ENCODE data around the gene IL1RL2.

The IL1RL2 gene
- 0 reads per million in 3 donors for total RNA-seq

DNA sequence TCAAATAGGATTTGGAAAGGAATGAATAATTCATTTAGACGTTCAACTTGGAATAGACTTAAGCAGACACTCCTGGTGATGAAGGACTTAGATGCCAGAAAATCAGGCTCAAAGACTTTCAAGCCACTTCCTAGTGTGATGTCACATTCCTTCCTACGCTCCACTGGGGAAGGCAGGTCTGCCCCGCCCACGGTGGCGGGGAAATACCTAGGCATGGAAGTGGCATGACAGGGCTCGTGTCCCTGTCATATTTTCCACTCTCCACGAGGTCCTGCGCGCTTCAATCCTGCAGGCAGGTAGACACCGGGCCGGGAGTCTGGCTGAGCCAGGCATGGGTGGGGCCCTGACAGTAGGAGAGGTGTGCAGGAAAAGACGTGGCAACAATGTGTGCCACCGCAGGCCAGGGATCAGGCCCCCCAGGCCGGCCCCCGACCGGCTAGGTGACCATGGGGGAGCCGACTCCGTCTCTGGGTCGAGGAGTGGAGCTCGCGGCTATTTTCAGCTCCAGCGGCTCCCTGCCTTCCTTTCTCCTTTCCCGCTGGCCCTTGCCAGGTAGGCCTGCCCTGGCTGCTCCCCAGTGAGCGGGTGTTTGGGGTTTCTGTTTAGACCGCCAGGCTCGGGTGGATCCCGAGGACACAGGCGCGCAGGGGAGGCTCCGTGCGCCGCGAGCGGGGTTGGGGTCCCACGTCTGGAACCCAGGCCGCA lies at the start of gene IL1RL2:
IL1RL2 (plus strand) TSS at position 233 of the 705 bp plus-strand sequence. CDS start 845 bp downstream, outside the sequence.
- H3K9me3 ChIP-seq (ENCODE audit: control insufficient read depth, low read length): no peaks in the 10 kb centered on the region
- no peaks in the 10 kb centered on the region for H3K36me3 ChIP-seq (ENCODE audit: control insufficient read depth, insufficient read depth, low read length)
- H3K4me1 ChIP-seq (ENCODE audit: control insufficient read depth, insufficient read depth, low read length, poor library complexity, severe bottlenecking): no peaks in the 10 kb centered on the region
- no peak for DNase-seq
- no peaks in the 10 kb centered on the region for H3K27me3 ChIP-seq (replicated peaks; ENCODE audit: control insufficient read depth, insufficient read depth, low read length, poor library complexity, severe bottlenecking)
- H3K27ac ChIP-seq (ENCODE audit: insufficient read depth, low read length, poor library complexity, severe bottlenecking): no peak within 1 kb of the TSS
- H3K4me3 ChIP-seq (ENCODE audit: insufficient read depth, low read depth, low read length, poor library complexity, severe bottlenecking): peak within 1 kb of the TSS; percentile 45

DNA sequence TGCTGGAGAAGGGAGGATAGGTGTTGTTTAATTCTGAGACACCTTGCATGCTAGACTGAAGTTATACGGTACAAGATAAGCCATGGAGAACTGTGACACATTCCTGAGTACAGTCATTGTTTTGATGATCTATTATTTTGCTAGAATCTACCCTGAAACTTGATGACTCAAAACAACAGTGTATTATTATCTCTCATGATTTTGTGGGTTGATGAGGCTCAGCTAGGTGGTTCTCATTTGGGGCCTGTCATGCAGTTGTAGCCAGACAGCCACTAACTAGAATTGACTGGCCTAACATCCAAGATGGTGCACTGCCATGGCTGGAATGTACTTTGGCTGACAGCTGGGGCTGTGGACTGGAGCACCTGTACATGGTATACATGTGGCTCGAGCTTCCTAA lies 49.7 kb upstream of the IL1RL2 start:
- no peaks in the 10 kb centered on the region for H3K36me3 ChIP-seq (ENCODE audit: control insufficient read depth, insufficient read depth, low read length)
- no peaks in the 10 kb centered on the region for H3K4me1 ChIP-seq (ENCODE audit: control insufficient read depth, insufficient read depth, low read length, poor library complexity, severe bottlenecking)
- no peak overlapping the region for H3K27ac ChIP-seq (ENCODE audit: insufficient read depth, low read length, poor library complexity, severe bottlenecking)
- no peaks in the 10 kb centered on the region for H3K27me3 ChIP-seq (replicated peaks; ENCODE audit: control insufficient read depth, insufficient read depth, low read length, poor library complexity, severe bottlenecking)
- DNase-seq: no peak
- no peak overlapping the region for H3K4me3 ChIP-seq (ENCODE audit: insufficient read depth, low read depth, low read length, poor library complexity, severe bottlenecking)
- H3K9me3 ChIP-seq (ENCODE audit: control insufficient read depth, low read length): no peaks in the 10 kb centered on the region

DNA sequence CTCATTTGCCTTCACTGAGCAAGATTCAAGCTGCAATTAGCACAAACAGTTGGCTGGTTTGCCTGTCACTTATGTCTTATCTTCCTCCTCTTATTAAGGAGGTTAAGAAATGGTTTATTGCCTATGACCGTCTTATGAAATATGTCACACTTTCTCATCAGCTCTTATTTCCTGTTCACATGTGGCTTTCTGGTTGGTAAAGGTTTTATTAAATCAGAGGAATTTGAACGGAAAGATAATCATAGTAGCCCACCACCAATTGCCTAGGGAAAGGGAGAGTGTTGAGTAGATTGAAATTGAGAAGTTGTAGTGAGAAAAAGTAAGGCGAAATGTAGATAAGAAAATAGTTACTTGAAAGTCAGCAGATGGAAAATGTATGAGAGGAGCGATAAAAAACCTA lies 48.5 kb upstream of the IL1RL2 start:
- Histone ChIP-seq H3K36me3 (ENCODE audit: control insufficient read depth, insufficient read depth, low read length) (no peaks in the 10 kb centered on the region), H3K27ac (ENCODE audit: insufficient read depth, low read length, poor library complexity, severe bottlenecking) (no peak overlapping the region), H3K9me3 (ENCODE audit: control insufficient read depth, low read length) (no peaks in the 10 kb centered on the region), H3K27me3 (replicated peaks; ENCODE audit: control insufficient read depth, insufficient read depth, low read length, poor library complexity, severe bottlenecking) (no peaks in the 10 kb centered on the region), H3K4me1 (ENCODE audit: control insufficient read depth, insufficient read depth, low read length, poor library complexity, severe bottlenecking) (no peaks in the 10 kb centered on the region), H3K4me3 (ENCODE audit: insufficient read depth, low read depth, low read length, poor library complexity, severe bottlenecking) (no peak overlapping the region)
- no peak for DNase-seq

DNA sequence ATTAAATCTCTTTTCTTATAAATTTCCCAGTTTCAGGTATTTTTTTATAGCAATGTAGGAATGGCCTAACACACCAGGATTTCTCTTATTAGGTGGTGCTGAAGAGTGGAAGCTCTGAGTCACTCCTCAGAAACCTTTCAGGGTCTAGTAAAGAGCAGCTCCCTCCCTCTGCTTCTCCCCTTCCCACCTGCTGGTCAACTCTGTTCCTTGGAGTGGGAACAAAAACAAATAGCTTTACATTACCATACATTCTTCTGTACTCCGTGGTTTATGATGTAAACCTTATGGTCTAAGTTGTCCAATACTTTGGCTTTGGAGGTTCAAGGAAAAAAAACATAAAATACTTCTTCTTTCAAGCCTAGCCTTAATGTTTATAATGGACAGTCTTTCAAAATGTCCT lies 47.0 kb upstream of the IL1RL2 start:
- DNase-seq: no peak
- peaks cover 2% of the 10 kb centered on the region for H3K27me3 ChIP-seq (replicated peaks; ENCODE audit: control insufficient read depth, insufficient read depth, low read length, poor library complexity, severe bottlenecking)

DNA sequence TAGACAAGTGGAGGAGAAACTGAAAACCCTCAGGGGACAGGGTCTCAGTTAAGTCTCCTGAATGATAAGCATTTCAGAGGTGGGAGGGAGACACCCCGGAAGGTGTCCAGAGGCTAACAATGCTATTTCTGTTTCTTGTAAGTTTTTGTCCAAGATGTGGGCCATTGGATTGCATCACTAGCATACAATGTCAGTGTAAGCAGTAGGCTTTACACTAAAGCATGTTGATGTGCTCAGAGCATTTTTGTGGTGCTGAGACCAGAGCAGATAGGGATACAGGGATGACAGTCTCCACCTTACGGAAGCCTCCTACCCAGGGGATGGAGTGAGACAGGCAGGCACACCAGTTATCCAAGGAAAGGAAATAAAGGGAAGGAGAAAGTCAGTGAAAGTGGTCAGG lies 46.4 kb upstream of the IL1RL2 start:
- H3K4me3 ChIP-seq (ENCODE audit: insufficient read depth, low read depth, low read length, poor library complexity, severe bottlenecking): no peak overlapping the region
- no peak overlapping the region for H3K27ac ChIP-seq (ENCODE audit: insufficient read depth, low read length, poor library complexity, severe bottlenecking)
- no peaks in the 10 kb centered on the region for H3K4me1 ChIP-seq (ENCODE audit: control insufficient read depth, insufficient read depth, low read length, poor library complexity, severe bottlenecking)
- no peaks in the 10 kb centered on the region for H3K36me3 ChIP-seq (ENCODE audit: control insufficient read depth, insufficient read depth, low read length)
- peaks cover 5% of the 10 kb centered on the region for H3K9me3 ChIP-seq (ENCODE audit: control insufficient read depth, low read length)
- H3K27me3 ChIP-seq (replicated peaks; ENCODE audit: control insufficient read depth, insufficient read depth, low read length, poor library complexity, severe bottlenecking): peaks cover 2% of the 10 kb centered on the region
- DNase-seq: no peak

More for the DNA sequence above, 47.0 kb upstream of the IL1RL2 start:
- no peak overlapping the region for H3K27ac ChIP-seq (ENCODE audit: insufficient read depth, low read length, poor library complexity, severe bottlenecking)
- no peak overlapping the region for H3K4me3 ChIP-seq (ENCODE audit: insufficient read depth, low read depth, low read length, poor library complexity, severe bottlenecking)
- no peaks in the 10 kb centered on the region for H3K9me3 ChIP-seq (ENCODE audit: control insufficient read depth, low read length)
- H3K36me3 ChIP-seq (ENCODE audit: control insufficient read depth, insufficient read depth, low read length): no peaks in the 10 kb centered on the region
- H3K4me1 ChIP-seq (ENCODE audit: control insufficient read depth, insufficient read depth, low read length, poor library complexity, severe bottlenecking): no peaks in the 10 kb centered on the region

DNA sequence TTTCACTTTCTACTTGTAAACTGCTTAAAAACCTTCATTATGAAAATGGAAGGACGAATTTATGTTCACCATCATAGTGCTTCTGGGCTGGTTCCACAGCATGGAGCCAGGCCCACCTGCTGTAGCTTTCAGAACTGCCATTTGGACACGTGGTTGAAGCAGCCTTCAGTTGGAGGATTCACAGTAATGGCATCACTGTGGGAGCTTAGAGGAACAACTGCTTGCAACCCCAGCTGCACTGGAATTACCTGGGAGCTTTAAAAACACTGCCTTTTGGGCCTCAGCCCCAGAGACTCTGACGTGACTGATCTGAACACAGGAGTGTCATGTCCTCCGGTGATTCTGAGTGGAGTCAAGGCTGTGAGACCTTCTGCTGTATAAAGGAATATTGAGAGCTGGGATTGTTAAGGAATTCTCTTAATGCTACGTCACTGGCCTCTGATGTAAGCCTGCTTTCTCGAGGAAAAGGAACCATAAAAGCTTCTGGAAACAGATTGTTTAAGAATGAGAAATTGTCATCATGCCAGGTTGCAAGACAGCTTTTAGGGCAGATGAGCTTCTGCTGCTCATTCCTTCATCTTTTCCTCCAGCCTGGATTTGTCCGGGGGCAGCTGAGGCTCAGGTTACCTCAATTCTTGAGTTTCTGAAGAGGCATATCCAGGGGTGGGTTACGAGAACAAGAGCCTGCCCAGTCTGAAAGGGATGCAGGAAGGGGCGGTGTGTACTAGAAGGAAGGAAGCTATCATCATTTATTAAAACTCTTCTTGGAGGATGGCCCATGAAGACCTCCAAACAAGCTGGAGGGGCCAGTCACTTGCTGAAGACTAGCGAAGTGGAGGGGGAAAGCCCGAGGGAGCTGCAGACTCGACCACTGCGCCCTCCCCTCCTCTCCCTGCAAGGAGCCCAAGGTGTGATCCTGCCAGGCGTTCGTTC lies 45.5 kb upstream of the IL1RL2 start:
- Histone ChIP-seq H3K36me3 (ENCODE audit: control insufficient read depth, insufficient read depth, low read length) (no peaks in the 10 kb centered on the region), H3K27me3 (replicated peaks; ENCODE audit: control insufficient read depth, insufficient read depth, low read length, poor library complexity, severe bottlenecking) (peaks cover 2% of the 10 kb centered on the region), H3K4me3 (ENCODE audit: insufficient read depth, low read depth, low read length, poor library complexity, severe bottlenecking) (no peak overlapping the region), H3K27ac (ENCODE audit: insufficient read depth, low read length, poor library complexity, severe bottlenecking) (no peak overlapping the region), H3K4me1 (ENCODE audit: control insufficient read depth, insufficient read depth, low read length, poor library complexity, severe bottlenecking) (no peaks in the 10 kb centered on the region), H3K9me3 (ENCODE audit: control insufficient read depth, low read length) (peaks cover 6% of the 10 kb centered on the region)
- no peak for DNase-seq

DNA sequence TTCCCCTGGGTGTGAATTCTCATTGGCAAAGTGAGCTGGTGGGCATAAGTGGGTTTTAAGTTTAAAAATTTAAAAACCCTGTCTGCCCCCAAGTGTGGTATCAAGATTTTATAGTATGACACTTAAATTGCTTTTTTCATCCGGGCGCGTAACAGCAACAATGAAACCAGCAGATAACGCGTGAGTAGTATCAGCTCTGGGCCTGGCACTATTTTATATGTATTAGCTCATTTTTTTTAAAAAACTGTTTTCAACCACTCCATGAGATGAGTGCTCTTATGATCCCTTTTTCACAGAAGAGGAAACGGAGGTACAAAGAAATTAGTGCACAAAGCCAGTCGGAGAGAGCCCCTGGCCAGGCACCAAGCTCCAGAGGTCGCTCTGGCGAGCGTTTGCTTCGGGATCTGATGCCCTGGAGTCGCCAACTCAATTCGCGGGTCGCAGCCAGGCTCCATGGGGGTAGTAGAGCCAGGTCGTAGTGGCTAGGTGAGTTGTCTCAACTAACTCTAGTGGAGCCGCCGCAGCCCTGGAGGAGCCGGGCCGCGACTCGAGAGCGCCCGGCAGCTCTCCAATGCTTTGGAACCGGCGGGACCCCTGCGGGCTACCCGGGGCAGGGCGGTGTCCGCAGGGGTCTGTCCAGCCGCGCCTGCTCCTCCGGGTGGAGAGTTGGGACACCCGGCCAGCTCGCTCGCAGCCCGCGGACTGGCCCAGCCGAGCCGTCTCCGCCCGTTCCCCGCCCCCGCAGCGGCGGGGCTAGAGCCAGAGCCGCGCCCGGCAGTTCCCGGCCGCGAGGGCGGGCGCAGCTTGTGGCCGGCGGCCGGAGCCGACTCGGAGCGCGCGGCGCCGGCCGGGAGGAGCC lies 44.6 kb upstream of the IL1RL2 start, which contains the start of gene IL1R1:
IL1R1 (plus strand) TSS at position 777 of the 859 bp plus-strand sequence. CDS start 14,979 bp downstream, outside the sequence.
- H3K9me3 ChIP-seq (ENCODE audit: control insufficient read depth, low read length): peaks cover 6% of the 10 kb centered on the region

DNA sequence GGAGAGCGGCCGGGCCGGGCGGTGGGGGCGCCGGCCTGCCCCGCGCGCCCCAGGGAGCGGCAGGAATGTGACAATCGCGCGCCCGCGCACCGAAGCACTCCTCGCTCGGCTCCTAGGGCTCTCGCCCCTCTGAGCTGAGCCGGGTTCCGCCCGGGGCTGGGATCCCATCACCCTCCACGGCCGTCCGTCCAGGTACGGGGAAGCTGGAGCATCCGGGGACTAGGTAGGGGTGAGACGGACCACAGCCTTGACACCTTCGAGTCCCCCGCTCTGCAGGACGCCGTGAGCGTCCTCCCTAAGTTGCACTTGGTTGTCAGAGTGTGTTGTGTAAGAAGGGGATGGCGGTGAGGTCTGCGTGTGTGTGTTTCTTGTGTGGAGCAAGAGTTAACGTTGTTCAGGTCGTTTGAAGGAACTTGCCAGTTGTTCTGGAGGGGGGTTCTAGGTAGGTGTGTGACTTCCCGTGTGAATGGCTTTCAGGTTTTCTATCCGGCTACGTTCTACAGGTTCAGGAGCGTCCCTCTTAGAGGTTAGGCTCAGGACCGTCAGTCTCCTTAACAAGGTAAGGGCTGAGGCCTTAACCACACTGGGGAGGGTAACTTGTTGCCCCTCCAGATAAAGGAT lies 43.9 kb upstream of the IL1RL2 start:
- H3K4me3 ChIP-seq (ENCODE audit: insufficient read depth, low read depth, low read length, poor library complexity, severe bottlenecking): no peak overlapping the region
- H3K36me3 ChIP-seq (ENCODE audit: control insufficient read depth, insufficient read depth, low read length): no peaks in the 10 kb centered on the region
- no peaks in the 10 kb centered on the region for H3K4me1 ChIP-seq (ENCODE audit: control insufficient read depth, insufficient read depth, low read length, poor library complexity, severe bottlenecking)
- H3K9me3 ChIP-seq (ENCODE audit: control insufficient read depth, low read length): peaks cover 6% of the 10 kb centered on the region
- H3K27ac ChIP-seq (ENCODE audit: insufficient read depth, low read length, poor library complexity, severe bottlenecking): no peak overlapping the region
- peaks cover 2% of the 10 kb centered on the region for H3K27me3 ChIP-seq (replicated peaks; ENCODE audit: control insufficient read depth, insufficient read depth, low read length, poor library complexity, severe bottlenecking)
- no peak for DNase-seq

More for the DNA sequence above, 44.6 kb upstream of the IL1RL2 start, which contains the start of gene IL1R1:
- Histone ChIP-seq H3K27ac (ENCODE audit: insufficient read depth, low read length, poor library complexity, severe bottlenecking) (no peak within 1 kb of the TSS), H3K4me3 (ENCODE audit: insufficient read depth, low read depth, low read length, poor library complexity, severe bottlenecking) (no peak within 1 kb of the TSS), H3K4me1 (ENCODE audit: control insufficient read depth, insufficient read depth, low read length, poor library complexity, severe bottlenecking) (no peaks in the 10 kb centered on the region), H3K27me3 (replicated peaks; ENCODE audit: control insufficient read depth, insufficient read depth, low read length, poor library complexity, severe bottlenecking) (peaks cover 2% of the 10 kb centered on the region), H3K36me3 (ENCODE audit: control insufficient read depth, insufficient read depth, low read length) (no peaks in the 10 kb centered on the region)
- no peak for DNase-seq

DNA sequence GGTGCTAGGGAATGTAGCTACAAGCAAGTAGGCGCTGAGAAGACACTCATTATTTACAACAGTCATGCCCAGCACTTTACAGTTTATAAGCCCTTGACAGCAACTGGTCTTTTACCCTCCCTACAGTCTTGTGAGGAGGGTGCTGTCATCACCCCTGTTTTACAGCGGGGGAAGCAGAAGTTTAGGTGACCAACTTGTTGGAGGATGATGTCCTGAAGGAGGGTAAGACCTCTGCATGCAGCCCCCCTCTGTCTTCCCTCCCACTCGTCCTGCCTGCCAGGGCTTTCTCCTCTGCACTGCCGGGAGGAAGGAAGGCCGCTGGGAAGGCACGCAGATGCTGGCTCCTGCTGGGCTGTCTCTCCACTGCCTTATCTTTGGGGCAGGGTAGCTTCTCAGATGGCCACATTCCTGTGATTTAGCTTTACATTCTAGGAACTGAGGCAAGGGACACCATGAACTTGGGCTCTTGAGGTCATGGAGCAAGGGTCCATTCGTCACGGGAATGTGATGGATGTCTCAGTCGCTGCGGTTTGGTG lies 43.3 kb upstream of the IL1RL2 start:
- Histone ChIP-seq H3K36me3 (ENCODE audit: control insufficient read depth, insufficient read depth, low read length) (no peaks in the 10 kb centered on the region), H3K27me3 (replicated peaks; ENCODE audit: control insufficient read depth, insufficient read depth, low read length, poor library complexity, severe bottlenecking) (peaks cover 2% of the 10 kb centered on the region), H3K4me1 (ENCODE audit: control insufficient read depth, insufficient read depth, low read length, poor library complexity, severe bottlenecking) (no peaks in the 10 kb centered on the region), H3K9me3 (ENCODE audit: control insufficient read depth, low read length) (peaks cover 6% of the 10 kb centered on the region), H3K27ac (ENCODE audit: insufficient read depth, low read length, poor library complexity, severe bottlenecking) (no peak overlapping the region), H3K4me3 (ENCODE audit: insufficient read depth, low read depth, low read length, poor library complexity, severe bottlenecking) (no peak overlapping the region)
- no peak for DNase-seq

All from effector memory CD4-positive, alpha-beta T cell (primary cell).